A549 (cell line): Measurements from ENCODE around the gene AKR1C8.

Experiments used
- CTCF ChIP-seq: fragments of >200 bp; sonication (Bioruptor Twin); formaldehyde crosslinking; IDR thresholded peaks from 3 replicates; pipeline ENCODE4 v1.5.1; 2016
- POLR2A ChIP-seq: IDR thresholded peaks from 2 replicates; pipeline ENCODE4 v1.6.1; 2012; ENCODE audit warnings: mild to moderate bottlenecking, low read length
- REST ChIP-seq: fragments of 200-600 bp; sonication (generic); IDR thresholded peaks from 2 replicates; pipeline ENCODE4 v1.6.1; 2016; ENCODE audit warnings: antibody characterized with exemption, mild to moderate bottlenecking, moderate library complexity
- RFX5 ChIP-seq: fragments of 450-650 bp; IDR thresholded peaks from 2 replicates; pipeline ENCODE4 v1.7.1; 2014; ENCODE audit warnings: antibody characterized with exemption, mild to moderate bottlenecking, moderate library complexity
- SMC3 ChIP-seq: fragments of >200 bp; sonication (Bioruptor Twin); formaldehyde crosslinking; IDR thresholded peaks from 3 replicates; pipeline ENCODE4 v1.6.1; 2018; ENCODE audit warnings: inconsistent platforms
- TP53 ChIP-seq: fragments of 250-450 bp; sonication (Bioruptor Pico); IDR thresholded peaks from 2 replicates; pipeline ENCODE4 v1.5.0; 2021; ENCODE audit warnings: mild to moderate bottlenecking, moderate library complexity

DNA sequence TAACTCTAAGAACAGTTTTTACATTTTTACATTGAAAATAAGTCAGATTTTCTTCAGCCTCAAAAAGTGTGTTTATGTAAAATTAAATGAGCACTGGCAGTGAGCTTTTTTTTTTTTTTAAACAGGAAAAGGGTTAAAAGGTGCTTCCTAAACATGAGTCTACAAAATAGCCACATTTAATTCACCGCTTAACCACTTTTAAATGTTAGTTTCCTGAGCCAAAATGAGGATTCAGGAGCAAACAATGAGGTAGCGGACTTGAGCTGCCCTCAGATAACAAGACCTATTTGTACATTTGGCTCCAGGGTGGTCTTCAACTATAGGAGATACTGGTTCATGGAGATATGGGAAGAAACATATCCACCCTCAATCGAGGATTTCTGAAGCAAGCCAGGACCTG is 67.9 kb downstream of the AKR1C8 start:
- TF ChIP-seq CTCF: no peak
- no peak for TF ChIP-seq REST
- TF ChIP-seq TP53 (CRISPR knock-in tag): no peak
- TF ChIP-seq RFX5: no peak
- TF ChIP-seq POLR2A: no peak
- TF ChIP-seq SMC3: no peak
